GM12801 (cell line): ENCODE data around the gene CCDC50.

Experiments used
- TF ChIP-seq, protein P1 (sequence below): IDR thresholded peaks from one replicate; pipeline ENCODE4 v1.5.1; 2011; ENCODE audit warnings: control low read depth; ENCODE audit not compliant: insufficient read length; ENCODE audit errors: extremely low read depth

The CCDC50 gene

GRCh38 chr3:191412759-191413158 lies 83.6 kb downstream of the CCDC50 start:
- TF ChIP-seq, protein P1, sequence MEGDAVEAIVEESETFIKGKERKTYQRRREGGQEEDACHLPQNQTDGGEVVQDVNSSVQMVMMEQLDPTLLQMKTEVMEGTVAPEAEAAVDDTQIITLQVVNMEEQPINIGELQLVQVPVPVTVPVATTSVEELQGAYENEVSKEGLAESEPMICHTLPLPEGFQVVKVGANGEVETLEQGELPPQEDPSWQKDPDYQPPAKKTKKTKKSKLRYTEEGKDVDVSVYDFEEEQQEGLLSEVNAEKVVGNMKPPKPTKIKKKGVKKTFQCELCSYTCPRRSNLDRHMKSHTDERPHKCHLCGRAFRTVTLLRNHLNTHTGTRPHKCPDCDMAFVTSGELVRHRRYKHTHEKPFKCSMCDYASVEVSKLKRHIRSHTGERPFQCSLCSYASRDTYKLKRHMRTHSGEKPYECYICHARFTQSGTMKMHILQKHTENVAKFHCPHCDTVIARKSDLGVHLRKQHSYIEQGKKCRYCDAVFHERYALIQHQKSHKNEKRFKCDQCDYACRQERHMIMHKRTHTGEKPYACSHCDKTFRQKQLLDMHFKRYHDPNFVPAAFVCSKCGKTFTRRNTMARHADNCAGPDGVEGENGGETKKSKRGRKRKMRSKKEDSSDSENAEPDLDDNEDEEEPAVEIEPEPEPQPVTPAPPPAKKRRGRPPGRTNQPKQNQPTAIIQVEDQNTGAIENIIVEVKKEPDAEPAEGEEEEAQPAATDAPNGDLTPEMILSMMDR: no peak

- TF ChIP-seq, protein P1: no peak
These were observed 85.1 kb downstream of the CCDC50 start for GRCh38 chr3:191414286-191414685.

- TF ChIP-seq, protein P1: no peak
These were observed 85.5 kb downstream of the CCDC50 start for GRCh38 chr3:191414732-191415131.

- TF ChIP-seq, protein P1: no peak
These were observed 86.4 kb downstream of the CCDC50 start for GRCh38 chr3:191415566-191415965.

- TF ChIP-seq, protein P1: no peak
These were observed 88.2 kb downstream of the CCDC50 start for GRCh38 chr3:191417457-191417729.

DNA sequence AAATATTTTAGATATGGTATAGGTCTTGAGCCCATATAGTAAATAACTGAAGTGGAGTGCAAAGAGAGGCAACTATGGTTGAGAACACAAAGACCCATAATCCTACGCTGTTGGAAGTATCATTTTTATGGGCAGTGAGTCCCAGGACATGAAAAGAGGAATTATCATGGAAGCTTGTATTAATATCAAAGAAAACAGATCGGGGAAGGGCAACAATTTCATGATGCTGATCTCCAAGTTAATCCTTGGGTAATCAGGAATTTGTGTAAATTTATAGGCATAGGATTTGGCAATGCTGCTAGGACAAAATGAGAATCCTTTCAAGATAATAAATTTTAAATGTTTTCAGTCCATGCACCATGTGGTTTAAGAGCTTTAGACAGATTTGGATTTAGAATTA lies 91.6 kb downstream of the CCDC50 start:
- TF ChIP-seq, protein P1: no peak

DNA sequence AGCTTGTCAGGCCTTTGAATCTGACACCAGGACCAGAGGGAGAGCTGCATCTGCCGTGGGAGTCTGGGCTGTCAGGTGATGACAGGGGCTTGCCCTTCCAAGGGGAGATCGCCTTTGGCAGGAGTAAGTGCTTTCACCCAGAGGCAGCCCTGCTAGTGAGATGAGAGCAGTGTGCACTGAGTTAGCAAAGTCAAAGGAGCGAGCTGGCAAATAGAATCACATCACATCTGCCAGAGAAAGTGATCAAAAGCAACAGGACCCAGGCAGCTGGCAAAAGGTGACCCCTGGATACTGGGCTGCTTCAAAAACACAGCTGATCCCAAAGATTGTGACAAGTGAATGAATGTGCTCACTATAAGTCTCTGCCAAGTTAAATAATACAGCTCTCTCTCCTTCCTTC lies 95.7 kb downstream of the CCDC50 start:
- TF ChIP-seq, protein P1: no peak

- TF ChIP-seq, protein P1: no peak
These were observed 96.1 kb downstream of the CCDC50 start for GRCh38 chr3:191425322-191425734.
